GM18520 (cell line): ENCODE measurements around the gene MCF2L2.

Experiments used
- ATAC-seq: cut with Tn5 transposase; IDR thresholded peaks from one replicate; pipeline ENCODE4 v1.9.1; 2021; ENCODE audit not compliant: unreplicated experiment

Gene MCF2L2

GRCh38 chr3:183142199-183142598, 286.2 kb downstream of the MCF2L2 start:
- ATAC-seq, result no peak

GRCh38 chr3:183134844-183135243, 293.6 kb downstream of the MCF2L2 start:
- no peak for ATAC-seq

GRCh38 chr3:183132409-183132808, 296.0 kb downstream of the MCF2L2 start:
- ATAC-seq, result no peak

- no peak for ATAC-seq
These were observed 296.7 kb downstream of the MCF2L2 start for GRCh38 chr3:183131735-183132134.

- no peak for ATAC-seq
These were observed 297.2 kb downstream of the MCF2L2 start for GRCh38 chr3:183131186-183131725.

GRCh38 chr3:183129243-183129642, 299.2 kb downstream of the MCF2L2 start:
- no peak for ATAC-seq

- no peak for ATAC-seq
These were observed 299.7 kb downstream of the MCF2L2 start for GRCh38 chr3:183128709-183129108.
